DOHH2 (cell line): ENCODE measurements around the gene EVX1.

Experiments
- CTCF ChIP-seq: fragments of 200-600 bp; sonication (generic); IDR thresholded peaks from one replicate; pipeline ENCODE4 v1.5.1; 2014; ENCODE audit warnings: antibody characterized with exemption, mild to moderate bottlenecking, low read depth, low read length; ENCODE audit not compliant: poor library complexity, severe bottlenecking
- EZH2phosphoT487 ChIP-seq: fragments of 200-600 bp; sonication (generic); IDR thresholded peaks from 2 replicates; pipeline ENCODE4 v1.6.1; 2017; ENCODE audit warnings: borderline replicate concordance, mild to moderate bottlenecking, antibody characterized with exemption, low read length, moderate library complexity, mixed read lengths

GRCh38 chr7:27197137-27198042 lies 45.2 kb upstream of the EVX1 start:
- TF ChIP-seq CTCF (no peak), EZH2phosphoT487 (0 out of 2 replicates have a peak, but pooled peaks have one; percentile 67)
